HG02970 (cell line): ENCODE measurements around the gene ADGRE2.
"Not testable (repeated sequence)": the region's sequence is repeated elsewhere in the genome, so short reads cannot be mapped to it uniquely, and the experiment has no call there.

Experiments used
- ATAC-seq: cut with Tn5 transposase; IDR thresholded peaks from one replicate; pipeline ENCODE4 v1.9.1; 2021; ENCODE audit warnings: mild to moderate bottlenecking, moderate library complexity, moderate number of reproducible peaks; ENCODE audit not compliant: unreplicated experiment, low FRiP score

ADGRE2 gene

DNA sequence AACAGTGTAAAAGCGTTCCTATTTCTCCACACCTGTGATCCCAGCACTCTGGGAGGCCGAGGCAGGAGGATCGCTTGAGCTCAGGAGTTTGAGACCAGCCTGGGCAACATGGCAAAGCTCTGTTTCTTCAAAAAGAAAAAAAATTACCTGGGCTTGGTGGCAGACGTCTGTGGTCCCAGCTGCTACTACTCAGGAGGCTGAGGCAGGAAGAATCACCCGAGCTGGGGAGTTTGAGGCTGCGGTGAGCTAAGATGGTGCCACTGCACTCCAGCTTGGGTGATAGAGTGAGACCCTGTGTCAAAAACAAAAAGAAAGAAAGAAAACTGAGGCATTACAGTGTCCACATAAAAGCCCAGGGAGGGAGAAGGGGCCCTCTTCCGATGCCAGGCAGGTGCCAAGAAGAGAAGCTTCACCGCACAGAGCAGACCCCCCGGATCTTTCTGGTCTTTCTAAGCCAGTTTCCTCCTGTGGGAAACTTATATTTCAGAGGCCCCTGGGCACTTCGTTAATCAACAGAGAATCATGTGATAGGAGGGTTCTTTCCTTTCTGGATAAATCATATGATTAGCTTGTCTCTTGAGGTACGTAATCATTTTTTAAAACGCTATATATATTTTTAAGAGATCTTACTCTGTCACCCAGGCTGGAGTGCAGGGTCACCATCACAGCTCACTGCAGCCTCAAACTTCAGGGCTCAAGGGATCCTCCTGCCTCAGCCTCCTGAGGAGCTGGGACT is at the start of gene ADGRE2:
Gene ADGRE2 (minus strand): TSS at position 451 of the 736 bp plus-strand sequence. CDS start 1,804 bp downstream, outside the sequence.
- not testable (repeated sequence) for ATAC-seq

DNA sequence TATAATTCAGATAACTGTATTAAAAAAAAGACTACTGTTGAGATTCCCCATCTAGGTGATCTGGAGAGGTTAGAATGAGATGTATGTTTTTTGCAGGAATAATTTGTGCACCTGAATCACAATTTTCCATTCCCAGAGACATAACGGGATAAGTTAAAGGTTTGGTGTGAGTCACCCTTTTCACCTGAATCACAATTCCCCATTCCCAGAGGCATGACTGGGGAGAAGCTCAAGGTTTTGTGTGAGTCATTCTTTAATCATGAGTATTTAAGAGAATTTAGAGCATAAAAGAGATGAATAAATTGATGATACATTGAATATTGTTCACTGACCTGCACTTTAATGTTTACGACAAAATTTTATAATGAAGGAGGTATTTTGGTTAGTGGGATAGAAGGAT is 47.6 kb upstream of the ADGRE2 start:
- no peak for ATAC-seq

DNA sequence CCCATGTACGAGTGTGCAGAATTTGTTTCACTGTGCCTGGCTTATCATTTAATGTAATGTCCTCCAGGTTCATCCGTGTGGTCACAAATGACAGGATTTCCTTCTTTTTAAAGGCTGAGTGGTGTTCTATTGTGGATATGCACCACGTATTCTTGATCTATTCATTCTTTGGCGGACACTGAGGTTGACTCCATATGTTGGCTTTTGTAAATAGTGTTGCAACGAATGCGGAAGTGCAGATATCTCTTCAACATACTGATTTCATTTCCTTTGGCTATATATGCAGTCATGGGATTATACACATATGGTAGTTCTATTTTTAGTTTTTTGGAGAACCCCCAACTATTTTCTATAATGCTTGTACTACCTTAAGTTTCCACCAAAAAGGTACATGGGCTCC is 43.6 kb upstream of the ADGRE2 start:
- ATAC-seq = no peak

DNA sequence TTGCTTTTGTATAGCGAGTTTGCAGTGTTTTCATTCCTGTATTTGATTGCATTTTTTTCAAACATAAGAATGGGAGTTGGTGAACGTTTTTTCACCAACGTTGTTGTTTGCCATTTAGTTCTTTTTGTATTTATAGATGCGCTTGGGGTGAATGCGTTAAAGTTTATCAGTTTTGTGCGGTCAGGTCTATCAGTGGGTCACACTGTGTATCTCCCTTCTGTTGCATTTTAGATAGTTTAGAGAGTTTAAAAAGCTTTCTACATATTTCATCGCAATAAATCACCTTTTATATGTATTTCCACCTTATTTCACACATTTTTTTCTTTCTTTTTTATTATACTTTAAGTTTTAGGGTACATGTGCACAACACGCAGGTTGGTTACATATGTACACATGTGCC is 40.2 kb upstream of the ADGRE2 start:
- no peak for ATAC-seq

DNA sequence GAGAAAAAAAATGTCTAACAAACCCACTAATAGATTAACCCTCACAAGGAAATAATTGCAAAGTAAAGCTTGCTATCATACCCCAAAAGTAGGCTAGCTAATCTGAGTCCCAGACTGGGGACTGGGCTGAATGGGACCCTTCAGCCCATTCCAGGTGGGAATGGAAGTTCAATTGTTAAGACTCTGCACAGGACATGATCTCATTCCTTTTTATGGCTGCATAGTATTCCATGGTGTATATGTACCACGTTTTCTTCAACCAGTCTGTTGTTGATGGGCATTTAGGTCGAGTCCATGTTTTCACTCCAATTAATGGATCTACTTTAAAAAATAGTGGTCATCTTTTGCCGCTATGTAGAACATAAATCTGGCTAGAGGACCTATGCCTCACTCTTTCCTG is 38.7 kb upstream of the ADGRE2 start:
- no peak for ATAC-seq

DNA sequence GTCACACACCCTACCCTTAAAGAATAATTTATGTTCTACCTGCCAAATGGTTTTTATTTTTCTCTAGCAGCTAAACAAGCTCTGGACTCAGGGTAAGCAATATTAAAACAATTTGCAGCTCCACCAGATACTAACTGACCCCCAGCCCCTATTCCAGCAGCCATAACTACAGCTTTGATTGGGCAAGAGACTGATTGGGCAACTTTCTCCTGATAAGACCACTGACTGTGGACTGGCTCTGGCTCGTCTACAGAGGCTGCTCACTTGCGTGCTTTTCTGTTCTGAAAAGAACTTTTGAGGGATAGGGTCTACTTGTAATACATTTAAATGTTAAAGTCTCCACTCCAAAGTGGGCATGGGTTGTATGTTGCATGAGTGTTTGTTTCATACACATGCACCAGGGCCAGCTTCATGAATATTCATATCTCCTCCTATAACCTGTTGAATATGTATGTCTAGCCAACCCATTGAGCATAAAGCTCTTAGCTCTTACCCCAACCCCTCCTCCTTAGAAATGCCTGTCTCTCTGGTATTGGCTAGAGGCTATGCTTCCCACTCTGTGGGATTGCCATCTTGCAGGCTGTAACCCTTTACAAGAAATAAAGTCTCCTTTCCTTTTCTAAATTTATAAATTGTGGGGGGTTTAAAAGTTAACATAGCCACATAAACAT is 36.8 kb upstream of the ADGRE2 start:
- ATAC-seq = no peak

DNA sequence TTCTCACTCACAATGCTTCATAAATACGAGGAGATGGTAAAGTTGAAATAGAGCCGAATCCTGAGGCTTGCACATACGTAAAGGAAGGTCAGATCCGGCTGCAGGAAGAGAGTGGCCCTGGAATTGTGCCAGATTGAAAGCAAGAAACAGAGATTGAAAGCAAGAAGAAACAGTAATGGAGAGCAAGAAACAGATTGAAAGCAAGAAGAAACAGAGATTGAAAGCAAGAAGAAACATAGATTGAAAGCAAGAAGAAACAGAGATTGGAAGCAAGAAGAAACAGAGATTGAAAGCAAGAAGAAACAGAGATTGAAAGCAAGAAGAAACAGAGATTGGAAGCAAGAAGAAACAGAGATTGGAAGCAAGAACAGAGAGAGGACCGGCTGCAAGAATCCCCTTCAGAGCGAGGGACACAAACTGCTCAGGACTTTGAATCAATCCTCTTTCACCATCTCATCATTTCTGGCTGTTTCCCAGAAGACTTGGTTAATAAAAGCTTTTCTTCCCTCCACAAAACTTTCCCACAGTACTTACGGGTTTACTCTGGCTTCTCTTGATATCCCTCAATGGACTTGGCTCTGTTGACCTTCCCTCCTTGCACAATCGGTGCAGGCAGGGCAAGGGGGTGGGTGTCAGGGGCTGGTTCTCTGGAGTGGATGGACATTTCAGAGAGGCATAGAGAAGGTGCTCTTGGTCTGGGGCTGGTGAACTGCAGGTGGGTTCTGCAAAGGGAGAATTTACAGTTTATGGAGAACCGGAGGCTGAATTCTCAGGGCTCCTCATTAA is 31.1 kb upstream of the ADGRE2 start:
- ATAC-seq = no peak

DNA sequence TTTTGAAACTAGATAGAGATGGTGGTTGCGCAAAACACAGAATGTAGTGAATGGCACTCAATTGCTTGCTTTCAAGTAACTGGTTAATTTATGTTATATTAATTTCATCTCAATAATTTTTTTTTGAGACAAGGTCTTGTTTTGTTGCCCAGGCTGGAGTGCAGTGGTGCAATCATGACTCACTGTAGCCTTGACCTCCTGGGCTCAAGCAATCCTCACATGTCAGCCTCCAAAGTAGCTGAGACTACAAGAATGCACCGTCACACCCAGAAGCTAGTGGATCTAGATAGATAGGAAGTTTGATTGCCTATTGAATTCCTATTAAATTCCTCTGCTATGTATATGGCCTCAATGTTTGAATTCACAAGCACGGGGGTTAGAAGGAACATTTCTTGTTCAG is 26.4 kb upstream of the ADGRE2 start:
- no peak for ATAC-seq

DNA sequence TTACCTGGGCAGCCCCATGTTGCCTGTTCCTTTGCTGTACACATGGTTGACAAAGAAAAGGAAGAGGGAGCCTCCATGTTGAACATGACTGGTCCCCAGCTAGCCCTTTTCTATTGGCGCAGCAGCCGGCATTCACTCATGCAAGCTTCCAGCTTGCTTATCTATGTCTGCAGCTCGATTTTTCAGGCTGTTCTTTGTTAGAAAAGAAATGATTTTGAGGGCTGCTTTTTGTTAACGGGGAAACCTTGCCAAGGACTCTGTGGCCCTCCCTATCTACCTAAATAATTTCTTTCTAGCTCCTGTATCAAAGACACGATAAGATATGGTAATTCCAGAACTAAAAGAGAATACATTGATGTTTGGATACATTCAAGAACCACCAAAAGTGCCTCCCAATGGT is 20.4 kb upstream of the ADGRE2 start:
- ATAC-seq = no peak

DNA sequence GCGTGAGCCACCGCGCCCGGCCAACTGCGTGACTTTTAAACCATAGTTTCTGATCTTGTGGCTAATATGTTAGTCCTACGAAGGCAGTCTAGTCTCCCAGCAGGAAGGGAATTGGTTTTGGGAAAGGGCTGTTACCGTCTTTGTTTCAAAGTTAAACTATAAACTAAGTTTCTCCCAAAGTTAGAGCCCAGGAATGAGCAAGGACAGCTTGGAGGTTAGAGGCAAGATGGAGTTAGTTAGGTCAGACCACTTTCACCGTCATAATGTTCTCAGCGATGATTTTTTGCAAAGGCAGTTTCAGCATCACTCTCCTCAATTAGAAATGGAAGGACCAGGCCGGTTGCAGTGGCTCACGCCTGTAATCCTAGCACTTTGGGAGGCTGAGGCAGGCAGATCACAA is 17.7 kb upstream of the ADGRE2 start:
- no peak for ATAC-seq

DNA sequence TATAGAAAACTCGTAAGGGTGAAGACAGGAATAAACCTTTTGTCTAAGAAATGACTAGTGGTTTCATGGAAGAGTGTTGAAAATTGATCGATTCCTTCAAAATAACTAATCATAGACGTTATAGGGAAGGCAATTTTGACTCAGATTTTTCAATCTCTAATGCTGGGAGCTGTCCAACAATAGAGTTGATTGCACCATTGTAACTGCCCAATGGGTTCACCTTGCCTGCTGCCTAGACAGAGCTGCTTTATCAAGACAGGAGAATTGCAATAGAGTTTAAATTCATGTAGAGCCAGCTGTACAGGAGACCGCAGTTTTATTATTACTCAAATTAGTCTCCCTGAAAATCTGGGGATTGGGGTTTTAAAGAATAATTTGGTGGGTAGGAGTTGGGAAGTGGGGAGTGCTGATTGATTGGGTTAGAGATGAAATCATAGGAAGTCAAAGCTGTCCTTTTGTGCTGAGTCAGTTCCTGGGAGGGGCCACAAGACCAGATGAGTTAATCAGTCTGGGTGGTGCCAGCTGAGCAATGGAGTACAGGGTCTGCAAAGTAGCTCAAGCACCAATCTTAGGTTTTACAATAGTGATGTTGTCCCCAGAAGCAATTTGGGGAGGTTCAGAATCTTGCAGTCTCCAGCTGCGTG is 16.8 kb upstream of the ADGRE2 start:
- ATAC-seq = no peak

DNA sequence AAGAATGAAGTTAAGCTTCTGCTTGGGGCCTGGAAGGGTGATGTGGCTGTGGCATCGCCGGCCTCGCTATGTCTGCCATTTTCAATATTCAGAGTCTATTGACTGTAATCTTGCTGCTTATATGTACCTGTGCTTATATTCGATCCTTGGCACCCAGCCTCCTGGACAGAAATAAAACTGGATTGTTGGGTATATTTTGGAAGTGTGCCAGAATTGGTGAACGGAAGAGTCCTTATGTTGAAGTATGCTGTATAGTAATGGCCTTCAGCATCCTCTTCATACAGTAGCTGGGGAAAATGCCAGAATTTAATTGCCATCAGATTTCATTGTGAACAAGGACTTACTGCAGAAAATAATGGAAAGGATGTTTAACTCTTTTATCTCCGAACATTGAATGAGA is 13.9 kb upstream of the ADGRE2 start:
- ATAC-seq = not testable (repeated sequence)

DNA sequence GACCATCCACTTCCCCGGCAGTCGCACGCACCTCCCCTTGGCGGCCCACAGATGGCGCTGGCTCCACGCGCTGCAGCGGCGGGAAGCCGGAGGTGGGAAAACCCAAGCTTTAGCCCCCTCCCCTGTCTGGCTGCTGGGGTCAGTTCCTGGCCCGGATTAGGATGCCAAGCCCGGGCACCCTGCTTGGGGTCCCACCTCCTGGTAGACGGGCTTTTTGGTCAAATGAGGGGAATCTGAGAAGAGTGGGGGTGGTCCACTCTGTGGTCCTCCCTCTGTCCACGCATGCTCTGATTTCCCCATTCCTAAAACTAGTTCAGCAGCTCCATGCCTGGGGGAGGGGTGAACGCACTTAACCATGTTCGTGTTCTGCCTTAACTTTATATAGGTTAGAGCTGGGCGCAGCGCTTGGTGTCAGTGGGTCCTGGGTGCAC is 8.1 kb upstream of the ADGRE2 start:
- no peak for ATAC-seq

DNA sequence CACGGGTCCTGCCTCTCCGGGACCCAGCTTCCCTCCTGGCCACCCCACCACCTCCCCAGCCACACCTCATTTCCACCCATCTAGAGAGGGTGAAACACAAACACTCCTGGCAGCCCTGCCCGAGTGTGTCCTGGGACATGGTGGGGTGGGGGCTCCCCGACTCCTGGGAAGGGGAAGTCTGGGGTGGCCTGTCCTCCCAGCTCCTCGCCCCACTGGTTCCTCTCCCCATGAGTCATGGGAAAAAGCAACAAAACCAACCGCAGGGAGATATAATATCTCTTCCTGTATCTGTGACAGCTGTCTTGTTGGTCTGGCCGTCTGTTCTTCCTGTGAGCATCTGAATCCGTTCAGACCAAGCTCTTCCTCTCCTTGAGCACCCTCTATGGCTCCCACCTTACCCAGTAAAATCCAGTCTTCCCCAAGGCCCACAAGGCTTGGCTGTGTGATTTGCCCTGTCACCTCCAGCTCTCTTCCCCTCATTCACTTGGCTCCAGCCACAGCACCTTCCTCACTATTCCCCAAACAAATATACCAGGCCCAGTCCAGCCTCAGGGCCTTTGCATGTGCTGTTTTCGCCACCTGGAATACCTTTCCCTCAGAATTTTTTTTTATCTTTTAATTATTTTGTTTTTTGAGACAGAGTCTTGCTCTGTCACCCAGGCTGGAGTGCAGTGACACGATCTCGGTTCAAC is 6.9 kb upstream of the ADGRE2 start:
- ATAC-seq = not testable (repeated sequence)

DNA sequence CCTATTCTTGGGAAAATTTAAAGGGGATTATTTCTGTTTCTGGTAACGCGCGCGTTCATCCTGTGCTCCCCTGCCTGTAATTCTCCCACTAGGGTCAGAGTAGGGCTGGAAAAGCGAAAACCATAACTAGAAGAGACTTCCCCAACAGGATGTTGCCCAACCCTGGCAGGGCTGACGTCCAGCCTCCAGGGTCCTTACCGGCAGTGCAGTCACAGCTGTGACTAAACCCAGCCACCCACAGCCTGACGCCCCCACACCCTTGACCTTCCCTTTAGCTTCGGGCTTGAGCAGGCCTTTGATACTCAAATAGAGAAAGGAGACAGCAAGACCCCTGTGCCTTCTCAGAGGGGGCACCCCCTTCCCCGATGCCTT is 6.4 kb upstream of the ADGRE2 start:
- ATAC-seq = not testable (repeated sequence)

DNA sequence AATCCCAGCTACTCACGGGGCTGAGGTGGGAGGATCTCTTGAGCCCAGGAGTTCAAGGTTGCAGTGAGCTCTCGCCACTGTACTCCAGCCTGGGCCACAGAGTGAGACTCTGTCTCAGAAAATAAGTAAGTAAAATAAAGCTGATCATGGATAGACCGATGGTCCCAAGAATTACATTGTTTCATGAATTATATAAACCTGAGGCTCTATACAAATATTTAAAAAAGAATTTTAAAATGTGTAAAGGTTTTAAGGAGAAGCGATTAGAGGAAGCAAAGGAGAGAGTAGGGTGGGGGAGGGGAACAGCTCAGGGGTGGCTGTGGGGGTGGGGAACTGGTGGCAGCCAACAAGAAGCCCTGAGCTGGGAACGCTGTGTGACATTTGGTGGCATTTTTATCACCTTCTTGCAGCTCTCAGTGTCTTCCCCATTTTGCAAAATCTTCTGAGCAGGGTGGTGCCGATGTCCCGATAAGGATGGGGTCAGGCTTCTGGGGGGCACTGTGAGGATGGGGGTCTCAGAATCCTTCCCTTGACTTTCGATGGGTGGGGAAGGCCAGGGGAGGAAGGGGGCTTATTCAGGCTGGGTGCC is 5.1 kb upstream of the ADGRE2 start:
- not testable (repeated sequence) for ATAC-seq

DNA sequence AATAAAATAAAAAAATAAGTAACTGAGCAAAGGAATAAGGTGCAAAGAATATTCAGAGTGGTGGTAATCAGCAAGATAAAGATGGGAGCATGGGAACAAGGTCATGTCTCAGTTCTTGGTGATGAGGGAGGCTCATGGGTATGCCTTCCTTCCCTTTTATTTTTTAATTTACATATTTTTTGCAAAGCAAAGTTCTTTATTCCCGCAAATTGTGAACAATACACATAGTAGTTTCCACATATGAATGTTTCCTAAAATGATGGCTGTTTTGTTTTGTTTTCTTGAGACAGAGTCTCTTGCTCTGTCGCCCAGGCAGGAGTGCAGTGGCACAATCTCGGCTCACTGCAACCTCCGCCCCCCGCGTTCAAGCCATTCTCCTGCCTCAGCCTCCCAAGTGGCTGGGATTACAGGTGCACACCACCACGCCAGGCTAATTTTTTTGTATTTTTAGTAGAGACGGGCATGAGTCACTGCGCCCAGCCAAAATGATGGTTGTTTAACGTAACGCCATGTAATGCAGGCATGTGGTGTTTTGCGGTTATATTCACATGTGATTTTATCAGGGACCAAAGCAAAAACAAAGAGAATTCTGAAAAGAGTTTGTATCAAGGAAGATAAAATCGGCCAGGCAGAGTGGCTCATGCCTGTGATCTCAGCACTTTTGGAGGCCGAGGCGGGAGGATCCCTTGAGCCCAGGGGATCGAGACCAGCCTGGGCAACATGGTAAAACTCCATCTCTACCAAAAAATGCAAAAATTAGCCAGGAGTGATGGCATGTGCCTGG is 4.5 kb upstream of the ADGRE2 start:
- no peak for ATAC-seq

DNA sequence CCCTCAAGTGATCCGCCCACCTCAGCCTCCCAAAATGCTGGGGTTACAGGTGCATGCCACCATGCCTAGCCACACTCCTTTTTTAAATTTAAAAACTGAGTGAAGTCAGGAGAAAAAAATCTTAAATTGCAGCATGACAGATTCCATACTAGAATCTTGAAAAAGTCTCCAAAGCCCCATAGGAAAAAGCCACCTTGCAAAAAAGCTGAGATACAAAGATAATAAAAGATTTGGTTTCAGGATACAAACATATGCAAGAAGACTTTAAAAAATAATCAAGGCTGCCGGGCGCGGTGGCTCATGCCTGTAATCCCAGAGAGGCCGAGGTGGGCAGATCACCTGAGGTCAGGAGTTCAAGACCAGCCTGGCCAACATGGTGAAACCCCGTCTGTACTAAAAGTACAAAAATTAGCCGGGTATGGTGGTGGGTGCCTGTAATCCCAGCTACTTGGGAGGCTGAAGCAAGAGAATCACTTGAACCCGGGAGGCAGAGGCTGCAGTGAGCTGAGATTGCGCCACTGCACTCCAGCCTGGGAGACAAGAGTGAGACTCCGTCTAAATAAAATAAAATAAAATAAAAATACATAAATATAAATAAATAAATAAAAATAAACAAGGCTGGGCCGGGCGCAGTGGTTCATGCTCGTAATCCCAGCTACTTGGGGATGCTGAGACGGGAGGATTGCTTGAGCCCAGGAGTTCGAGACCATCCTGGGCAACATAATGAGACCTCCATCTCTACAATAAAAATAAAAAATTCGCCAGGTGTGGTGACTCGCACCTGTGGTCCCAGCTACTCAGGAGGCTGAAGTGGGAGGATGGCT is 3.6 kb upstream of the ADGRE2 start:
- not testable (repeated sequence) for ATAC-seq
